Endometrial microvascular endothelial cells (primary cell): ENCODE results near the gene SLC6A8. TPM values are rescaled to one million over a fixed set of nuclear protein-coding genes. Genes with fewer than 3 reads are reported as not detected.
"Not testable (repeated sequence)": the region's sequence is repeated elsewhere in the genome, so short reads cannot be mapped to it uniquely, and the experiment has no call there.

Experiments
- in situ Hi-C: cut with HindIII; loops from 2 replicates; pipeline ENCODE4 v1.10.0; 2017; ENCODE audit warnings: low sequenced_read_pairs, low pct_unique_long_range_greater_than_20kb; ENCODE audit errors: inconsistent ontology term
- total RNA-seq: library from RNA; depleted of rRNA; stranded (reverse); fragments of >200 nt; gene quantifications from one replicate; pipeline ENCODE4 v1.2.3, GENCODE V29; 2015; ENCODE audit errors: inconsistent ontology term

Gene SLC6A8
- total RNA-seq, 1 donor from 2014 or later, result 2.6 TPM

GRCh38 chrX:153739754-153740486 lies 52.2 kb downstream of the SLC6A8 start:
- in situ Hi-C loops, result no loop called here

- in situ Hi-C loops, result no loop called here
Observed at GRCh38 chrX:153740631-153741222, 53.0 kb downstream of the SLC6A8 start.

GRCh38 chrX:153741446-153741845 lies 53.7 kb downstream of the SLC6A8 start:
- in situ Hi-C loops, result no loop called here

GRCh38 chrX:153742111-153742510 lies 54.4 kb downstream of the SLC6A8 start:
- in situ Hi-C loops, result not testable (repeated sequence)

- in situ Hi-C loops, result not testable (repeated sequence)
Observed at GRCh38 chrX:153742796-153743467, 55.2 kb downstream of the SLC6A8 start.

- in situ Hi-C loops, result not testable (repeated sequence)
Observed at GRCh38 chrX:153743468-153744209, 55.9 kb downstream of the SLC6A8 start.

GRCh38 chrX:153744210-153745066 lies 56.7 kb downstream of the SLC6A8 start:
- in situ Hi-C loops, result no loop called here

DNA sequence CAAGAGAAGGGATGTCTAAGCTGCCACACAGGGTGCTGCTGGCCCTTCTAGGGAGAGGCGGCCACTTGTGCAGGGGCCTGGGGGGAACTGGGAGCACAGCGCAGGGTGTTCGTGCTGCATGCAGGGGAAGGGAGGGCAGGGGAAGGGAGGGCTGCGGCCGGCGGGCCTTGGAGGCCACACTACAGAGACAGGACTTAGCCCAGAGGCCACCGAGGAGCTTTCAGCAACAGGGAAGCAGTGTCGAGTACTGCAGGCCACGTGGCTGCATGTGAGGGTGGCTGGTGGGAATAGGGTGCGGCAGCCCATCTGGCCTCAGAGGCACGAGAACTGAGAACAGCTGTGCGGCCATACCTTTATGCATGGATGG lies 57.3 kb downstream of the SLC6A8 start:
- in situ Hi-C loops, result not testable (repeated sequence)

Other genes starting within 250 kb of the SLC6A8 start
- 0.56 TPM for gene TREX2, start 241.9 kb upstream of the SLC6A8 start, total RNA-seq
- 39.3 TPM for gene HAUS7, start 217.3 kb upstream of the SLC6A8 start, total RNA-seq
- gene BGN, start 192.9 kb upstream of the SLC6A8 start, total RNA-seq, result 2.9 TPM
- gene ATP2B3, start 170.3 kb upstream of the SLC6A8 start, total RNA-seq, result not detected
- gene CCNQ, start 88.8 kb upstream of the SLC6A8 start, total RNA-seq, result 52.3 TPM
- not detected for gene DUSP9, start 40.7 kb upstream of the SLC6A8 start, total RNA-seq
- not detected for gene PNCK, start 14.1 kb upstream of the SLC6A8 start, total RNA-seq
- gene BCAP31, start 36.5 kb downstream of the SLC6A8 start, total RNA-seq, result 282 TPM
- gene ABCD1, start 36.9 kb downstream of the SLC6A8 start, total RNA-seq, result 11.7 TPM
- gene PLXNB3, start 76.3 kb downstream of the SLC6A8 start, total RNA-seq, result 15.3 TPM
- gene SRPK3, start 93.1 kb downstream of the SLC6A8 start, total RNA-seq, result 0.56 TPM
- gene IDH3G, start 106.4 kb downstream of the SLC6A8 start, total RNA-seq, result 77.5 TPM
- 199 TPM for gene SSR4, start 106.7 kb downstream of the SLC6A8 start, total RNA-seq
- gene PDZD4, start 142.6 kb downstream of the SLC6A8 start, total RNA-seq, result not detected
- not detected for gene L1CAM, start 198.2 kb downstream of the SLC6A8 start, total RNA-seq
- gene AVPR2, start 216.7 kb downstream of the SLC6A8 start, total RNA-seq, result not detected
- gene ARHGAP4, start 238.3 kb downstream of the SLC6A8 start, total RNA-seq, result 15.4 TPM
- gene NAA10, start 247.1 kb downstream of the SLC6A8 start, total RNA-seq, result 216 TPM